AML-193 (cell line): ENCODE measurements around the gene TGM3.

Source experiments
- DNase-seq, 2 experiments: peaks; one replicate each; lab custom pipeline; 2025; lab: John Stamatoyannopoulos, UW

Gene TGM3

DNA sequence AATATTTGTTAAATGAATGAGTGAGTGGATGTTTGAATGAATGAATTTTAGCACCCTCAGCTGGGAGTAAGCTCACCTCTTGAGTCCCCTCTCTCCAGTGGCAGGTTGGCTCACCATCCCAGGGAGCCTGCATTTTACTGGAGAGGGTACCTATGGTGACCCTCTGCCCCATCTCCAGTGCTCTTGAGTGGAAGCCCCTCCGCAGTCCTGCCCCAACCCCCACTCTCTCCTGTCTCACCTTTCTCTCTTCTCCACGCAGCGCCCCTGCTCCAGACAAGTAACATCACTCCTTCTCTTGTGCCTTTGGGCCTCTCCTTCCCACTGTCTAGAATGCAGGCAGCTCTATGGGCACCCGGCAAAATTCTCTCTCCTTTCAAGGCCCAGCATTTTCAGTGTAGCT is 11.3 kb downstream of the TGM3 start:
- DNase-seq, result no peak

GRCh38 chr20:2311329-2311728 is 15.5 kb downstream of the TGM3 start:
- DNase-seq, result no peak

DNA sequence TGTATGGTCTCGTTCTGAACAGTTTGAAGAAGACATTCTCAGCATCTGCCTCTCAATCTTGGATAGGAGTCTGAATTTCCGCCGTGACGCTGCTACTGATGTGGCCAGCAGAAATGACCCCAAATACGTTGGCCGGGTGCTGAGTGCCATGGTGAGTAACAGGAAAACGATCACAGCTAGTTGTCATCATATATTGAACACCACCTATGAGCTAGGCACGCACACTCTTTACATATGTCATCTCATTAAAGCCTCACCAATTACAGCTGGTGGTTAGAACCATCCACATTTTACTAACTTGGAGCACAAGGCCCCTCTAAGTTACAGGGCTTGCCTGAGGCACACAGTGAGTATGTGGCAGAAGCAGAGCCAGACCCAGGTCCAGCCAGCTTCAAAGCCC is 17.1 kb downstream of the TGM3 start:
- no peak for DNase-seq

GRCh38 chr20:2313316-2313715 is 17.5 kb downstream of the TGM3 start:
- DNase-seq, result no peak

- peak; percentile 93 to 94 for DNase-seq
Observed at GRCh38 chr20:2314759-2315439, 19.1 kb downstream of the TGM3 start.

- no peak for DNase-seq
Observed at GRCh38 chr20:2315440-2315778, 19.6 kb downstream of the TGM3 start.

GRCh38 chr20:2316847-2317495 is 21.2 kb downstream of the TGM3 start:
- no peak for DNase-seq

DNA sequence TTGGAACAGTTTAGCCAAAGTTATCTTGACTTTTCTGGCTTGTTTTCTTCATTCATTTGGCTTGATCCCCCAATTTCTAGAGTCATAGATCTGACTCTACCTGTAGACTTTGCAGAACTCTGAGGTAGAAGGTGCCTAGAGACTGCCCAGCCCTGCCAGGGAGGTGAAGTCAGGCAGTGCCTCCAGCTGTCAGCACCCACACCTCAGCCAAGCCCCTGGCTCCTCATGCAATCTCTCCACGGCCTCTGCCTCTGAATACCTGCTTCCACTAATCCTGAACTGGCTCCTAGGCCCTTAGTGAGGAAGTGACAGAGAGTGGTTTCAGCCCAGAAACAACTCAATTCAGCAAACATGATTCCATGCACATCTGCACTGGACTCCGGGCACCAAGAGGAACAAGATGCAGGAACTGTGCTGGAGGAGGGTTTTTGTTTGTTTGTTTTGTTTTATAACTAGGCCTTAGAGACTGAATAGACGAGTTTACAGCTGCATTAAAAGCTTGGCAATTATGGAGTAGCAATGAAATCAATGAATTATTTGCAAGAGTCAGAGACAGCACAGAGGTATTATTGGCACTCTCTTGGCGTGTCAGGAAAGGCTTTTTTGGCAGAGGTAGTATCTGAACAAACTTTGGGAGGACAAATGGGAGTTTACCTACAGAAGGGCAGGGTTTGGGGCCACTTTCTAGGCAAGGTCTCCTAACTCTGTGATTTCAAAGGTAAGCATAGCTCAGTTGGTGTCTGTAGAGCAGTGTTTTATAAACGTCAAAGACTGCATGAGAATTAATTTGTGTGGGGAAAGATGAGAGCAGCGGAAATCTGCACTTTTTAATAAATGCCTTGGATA is 25.2 kb downstream of the TGM3 start:
- no peak for DNase-seq

DNA sequence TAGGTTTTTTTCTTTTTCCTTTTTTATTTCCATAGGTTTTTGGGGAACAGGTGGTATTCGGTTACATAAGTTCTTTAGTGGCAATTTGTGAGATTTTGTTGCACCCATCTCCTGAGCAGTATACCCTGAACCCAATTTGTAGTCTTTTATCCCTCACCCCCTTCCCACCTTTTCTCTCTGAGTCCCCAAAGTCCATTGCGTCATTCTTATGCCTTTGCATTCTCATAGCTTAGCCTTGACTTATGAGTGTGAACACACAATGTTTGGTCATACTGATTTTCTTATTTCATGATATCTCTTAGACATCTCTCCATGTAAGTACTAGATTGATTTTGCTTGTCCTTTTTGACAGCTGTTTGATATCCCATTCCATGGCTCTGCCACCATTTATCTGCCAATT is 27.2 kb downstream of the TGM3 start:
- DNase-seq, result no peak

- no peak for DNase-seq
Observed at GRCh38 chr20:2326046-2326445, 30.2 kb downstream of the TGM3 start.

DNA sequence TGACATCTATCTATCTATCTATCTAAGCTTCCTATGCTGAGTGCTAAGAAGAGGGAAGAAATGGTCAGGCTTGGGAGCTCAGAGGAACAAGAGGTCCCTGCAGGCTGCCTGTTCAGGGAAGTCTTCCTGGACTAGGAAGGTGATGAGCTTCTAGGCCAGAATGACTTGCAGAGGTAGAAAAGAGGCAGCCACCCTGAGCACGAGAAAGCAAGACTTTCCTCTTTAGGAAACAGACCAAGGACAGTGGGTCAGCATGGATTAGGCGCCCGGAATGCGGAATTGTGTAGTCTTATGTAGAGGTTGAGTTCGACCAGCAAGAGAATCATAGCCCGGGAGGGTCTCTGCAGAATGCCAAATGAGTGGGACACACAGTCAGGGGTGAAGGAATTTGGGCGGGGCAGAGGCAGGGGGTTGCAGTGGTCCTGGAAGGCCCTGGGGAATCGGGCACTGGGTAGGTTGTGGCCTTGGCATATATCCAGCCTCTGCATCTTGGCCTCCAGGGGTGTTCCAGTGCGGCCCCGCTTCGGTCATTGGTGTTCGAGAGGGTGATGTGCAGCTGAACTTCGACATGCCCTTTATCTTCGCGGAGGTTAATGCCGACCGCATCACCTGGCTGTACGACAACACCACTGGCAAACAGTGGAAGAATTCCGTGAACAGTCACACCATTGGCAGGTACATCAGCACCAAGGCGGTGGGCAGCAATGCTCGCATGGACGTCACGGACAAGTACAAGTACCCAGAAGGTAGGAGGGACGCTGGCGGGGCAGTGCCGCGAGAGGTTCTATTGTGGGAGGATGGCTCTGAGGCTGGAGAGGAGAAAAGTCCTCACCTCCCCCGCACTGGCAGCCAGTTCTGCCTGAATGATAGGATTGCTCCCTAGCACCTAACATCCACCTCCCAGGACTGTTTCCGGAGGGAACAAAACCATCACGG is 32.1 kb downstream of the TGM3 start:
- no peak for DNase-seq

DNA sequence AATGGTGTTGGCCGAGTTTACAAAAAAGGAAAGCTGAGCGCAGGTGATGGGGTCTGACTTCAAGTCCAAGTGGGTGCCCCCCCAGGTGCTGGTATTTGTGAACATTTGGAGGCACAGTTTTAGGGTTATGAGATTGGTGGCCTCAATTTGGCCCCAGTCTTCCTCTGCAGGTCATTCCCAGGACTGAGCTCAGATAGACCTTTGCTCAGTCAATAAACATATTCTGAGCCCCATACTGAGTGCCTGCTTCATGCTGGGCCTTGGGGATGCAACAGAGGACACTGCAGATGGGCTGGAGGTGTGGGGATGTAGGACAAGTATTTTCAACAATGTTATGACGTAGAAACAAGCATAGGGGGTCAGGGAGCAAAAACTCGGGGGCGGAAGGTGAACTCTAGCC is 33.5 kb downstream of the TGM3 start:
- no peak for DNase-seq

DNA sequence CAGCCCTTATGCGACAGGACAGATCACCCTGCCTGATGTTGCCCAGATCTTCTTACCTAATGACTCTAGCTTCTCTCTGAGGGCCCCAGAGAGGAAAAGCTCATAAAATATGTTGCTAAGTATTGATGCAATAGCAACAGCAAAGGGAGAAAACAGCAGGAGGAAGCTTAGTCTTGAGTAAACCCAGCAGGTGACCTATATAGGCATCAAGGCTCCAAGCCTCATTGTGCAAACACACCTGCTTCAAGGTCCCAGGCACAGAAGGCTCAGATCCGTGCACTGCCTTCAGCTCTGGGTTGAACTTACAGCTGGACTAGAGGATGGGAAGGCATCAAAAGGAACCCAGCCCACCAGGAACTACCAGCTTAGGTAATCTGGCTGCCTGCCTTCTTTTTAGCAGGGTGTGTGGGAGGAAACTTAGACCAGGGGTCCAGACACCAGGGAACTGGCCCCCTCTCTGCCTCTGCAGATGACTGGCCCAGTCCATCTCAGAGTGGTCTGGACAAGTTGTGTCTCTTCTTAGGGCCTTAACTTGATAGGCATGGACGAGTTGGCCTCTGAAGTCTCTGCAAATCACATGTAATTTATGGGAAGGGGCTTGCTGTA is 34.4 kb downstream of the TGM3 start:
- peak; percentile 54 to 64 for DNase-seq

GRCh38 chr20:2331106-2331505 is 35.3 kb downstream of the TGM3 start:
- no peak for DNase-seq

GRCh38 chr20:2331901-2332565 is 36.2 kb downstream of the TGM3 start:
- DNase-seq, result no peak

DNA sequence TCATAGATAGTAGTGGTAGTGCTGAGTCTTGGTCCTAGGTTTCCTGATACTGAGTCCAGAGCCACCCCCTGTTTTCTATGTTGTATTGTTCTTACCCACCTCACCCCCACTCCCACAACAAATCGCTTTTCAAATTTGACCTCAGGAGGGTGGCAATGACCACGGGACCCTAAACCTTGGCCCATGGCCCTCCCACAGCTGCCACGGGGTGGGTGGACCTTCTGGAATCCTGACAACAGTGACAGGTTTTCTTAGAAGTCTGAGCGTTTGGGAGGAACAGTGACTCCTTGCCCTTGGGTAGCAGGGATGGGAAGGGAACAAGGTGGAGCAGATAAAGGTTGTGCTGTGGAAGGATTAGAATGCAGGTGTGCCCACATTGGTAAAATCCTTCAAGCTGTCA is 36.9 kb downstream of the TGM3 start:
- no peak for DNase-seq

DNA sequence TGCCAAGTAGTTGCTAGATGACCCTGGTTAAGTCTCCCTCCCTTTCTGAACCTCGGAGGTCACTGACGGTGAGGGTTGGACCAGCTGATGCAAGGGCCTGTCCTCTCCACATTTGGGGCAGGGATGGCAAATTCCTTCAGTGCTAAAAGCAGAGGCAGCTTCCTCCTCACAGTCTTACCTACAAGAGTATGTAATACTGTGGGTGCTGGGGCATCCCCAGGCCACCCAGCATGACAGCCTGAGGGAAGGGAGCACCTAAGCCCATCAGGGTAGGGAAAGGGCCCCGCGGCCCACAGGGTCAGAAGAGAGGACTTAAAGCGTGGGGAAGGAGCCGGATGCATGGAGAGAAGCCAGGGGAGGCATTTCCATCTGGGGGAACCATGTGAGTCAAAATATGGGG is 38.0 kb downstream of the TGM3 start:
- no peak for DNase-seq

- no peak for DNase-seq
Observed at GRCh38 chr20:2335096-2335870, 39.5 kb downstream of the TGM3 start.

- no peak for DNase-seq
Observed at GRCh38 chr20:2336471-2336870, 40.7 kb downstream of the TGM3 start.

- no peak for DNase-seq
Observed at GRCh38 chr20:2337142-2337541, 41.3 kb downstream of the TGM3 start.
